MM.1S (cell line): Measurements from ENCODE around the gene GLS.
"Not testable (repeated sequence)": the region's sequence is repeated elsewhere in the genome, so short reads cannot be mapped to it uniquely, and the experiment has no call there.

Source experiments
- DNase-seq: peaks from one replicate; pipeline ENCODE4 v3.0.0-alpha.2; 2015
- H2AFZ ChIP-seq: fragments of 300-600 bp; sonication (generic); 2 replicates; pipeline ENCODE4 v1.6.0; 2016; ENCODE audit warnings: antibody characterized with exemption, low read length
- H3F3A ChIP-seq: fragments of 300-600 bp; sonication (generic); 2 replicates; pipeline ENCODE4 v1.6.1; 2016; ENCODE audit warnings: mild to moderate bottlenecking, antibody characterized with exemption, low read length, moderate library complexity, mixed read lengths; ENCODE audit not compliant: insufficient read depth
- H3K27ac ChIP-seq: fragments of 300-600 bp; sonication (generic); 2 replicates; pipeline ENCODE4 v1.5.1; 2016; ENCODE audit warnings: mild to moderate bottlenecking, low read length
- H3K27me3 ChIP-seq: fragments of 300-600 bp; sonication (generic); replicated peaks from 2 replicates; pipeline ENCODE4 v1.6.0; 2016; ENCODE audit warnings: low read length; ENCODE audit not compliant: insufficient read depth
- H3K36me3 ChIP-seq: fragments of 300-600 bp; sonication (generic); replicated peaks from 2 replicates; pipeline ENCODE4 v1.6.1; 2016; ENCODE audit warnings: mild to moderate bottlenecking, low read length, mixed read lengths; ENCODE audit not compliant: insufficient read depth
- H3K4me1 ChIP-seq: fragments of 300-600 bp; sonication (generic); 2 replicates; pipeline ENCODE4 v1.6.1; 2016; ENCODE audit warnings: low read length, mixed read lengths
- H3K4me2 ChIP-seq: fragments of 300-600 bp; sonication (generic); 2 replicates; pipeline ENCODE4 v1.6.0; 2016; ENCODE audit warnings: low read depth, low read length
- H3K4me3 ChIP-seq: fragments of 300-600 bp; sonication (generic); 2 replicates; pipeline ENCODE4 v1.5.1; 2016; ENCODE audit warnings: low read length, mixed read lengths
- H3K79me2 ChIP-seq: fragments of 300-600 bp; sonication (generic); 2 replicates; pipeline ENCODE4 v1.6.1; 2016; ENCODE audit warnings: mixed run types, low read length, mixed read lengths
- H3K9ac ChIP-seq: fragments of 300-600 bp; sonication (generic); 2 replicates; pipeline ENCODE4 v1.6.1; 2016; ENCODE audit warnings: low read length, mixed read lengths
- H3K9me2 ChIP-seq: fragments of 300-600 bp; sonication (generic); replicated peaks from 2 replicates; pipeline ENCODE4 v1.6.1; 2016; ENCODE audit warnings: mild to moderate bottlenecking, low read length, mixed read lengths; ENCODE audit not compliant: insufficient read depth
- H3K9me3 ChIP-seq: fragments of 300-600 bp; sonication (generic); replicated peaks from 2 replicates; pipeline ENCODE4 v1.6.1; 2016; ENCODE audit warnings: mild to moderate bottlenecking, low read length, mixed read lengths; ENCODE audit not compliant: insufficient read depth
- H4K20me1 ChIP-seq: fragments of 300-600 bp; sonication (generic); 2 replicates; pipeline ENCODE4 v1.6.1; 2016; ENCODE audit warnings: mild to moderate bottlenecking, low read length, moderate library complexity, mixed read lengths; ENCODE audit not compliant: insufficient read depth
- EZH2 ChIP-seq: fragments of 300-600 bp; sonication (generic); optimal IDR thresholded peaks from 2 replicates; pipeline ENCODE3; 2017; ENCODE audit warnings: low read depth, mild to moderate bottlenecking, antibody characterized with exemption, low read length, mixed read lengths
- EZH2phosphoT487 ChIP-seq: fragments of 300-600 bp; sonication (generic); IDR thresholded peaks from 2 replicates; pipeline ENCODE4 v1.6.1; 2018; ENCODE audit warnings: antibody characterized with exemption, low read length
- TF ChIP-seq, protein P1 (sequence below): fragments of 300-600 bp; sonication (generic); IDR thresholded peaks from 2 replicates; pipeline ENCODE4 v1.5.1; 2016; ENCODE audit warnings: antibody characterized with exemption, low read length, mixed read lengths

Gene GLS

DNA sequence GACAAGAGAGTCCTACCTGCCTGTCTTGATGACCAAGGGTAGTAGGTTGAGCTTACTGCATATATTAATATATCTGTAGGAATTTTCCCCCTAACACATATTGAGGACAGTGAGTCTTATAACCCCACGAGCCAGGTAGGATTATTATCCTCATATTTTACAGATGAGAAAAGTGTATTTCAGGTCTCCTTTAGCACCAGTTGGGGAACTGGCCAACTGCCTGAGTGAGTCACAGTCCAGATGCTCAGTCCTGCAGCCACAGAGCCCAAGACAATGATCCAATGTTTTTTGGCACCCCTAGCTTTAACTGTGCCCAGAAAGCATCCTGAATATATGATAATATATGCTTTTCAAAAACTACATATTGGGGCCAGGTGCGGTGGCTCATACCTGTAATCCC lies 30.8 kb upstream of the GLS start:
- H3K27me3 ChIP-seq = no peaks in the 10 kb centered on the region
- no peak overlapping the region for H3K27ac ChIP-seq
- no peaks in the 10 kb centered on the region for H3K9me3 ChIP-seq
- H4K20me1 ChIP-seq = no peaks in the 10 kb centered on the region
- TF ChIP-seq EZH2phosphoT487 = no peak
- TF ChIP-seq, protein P1, sequence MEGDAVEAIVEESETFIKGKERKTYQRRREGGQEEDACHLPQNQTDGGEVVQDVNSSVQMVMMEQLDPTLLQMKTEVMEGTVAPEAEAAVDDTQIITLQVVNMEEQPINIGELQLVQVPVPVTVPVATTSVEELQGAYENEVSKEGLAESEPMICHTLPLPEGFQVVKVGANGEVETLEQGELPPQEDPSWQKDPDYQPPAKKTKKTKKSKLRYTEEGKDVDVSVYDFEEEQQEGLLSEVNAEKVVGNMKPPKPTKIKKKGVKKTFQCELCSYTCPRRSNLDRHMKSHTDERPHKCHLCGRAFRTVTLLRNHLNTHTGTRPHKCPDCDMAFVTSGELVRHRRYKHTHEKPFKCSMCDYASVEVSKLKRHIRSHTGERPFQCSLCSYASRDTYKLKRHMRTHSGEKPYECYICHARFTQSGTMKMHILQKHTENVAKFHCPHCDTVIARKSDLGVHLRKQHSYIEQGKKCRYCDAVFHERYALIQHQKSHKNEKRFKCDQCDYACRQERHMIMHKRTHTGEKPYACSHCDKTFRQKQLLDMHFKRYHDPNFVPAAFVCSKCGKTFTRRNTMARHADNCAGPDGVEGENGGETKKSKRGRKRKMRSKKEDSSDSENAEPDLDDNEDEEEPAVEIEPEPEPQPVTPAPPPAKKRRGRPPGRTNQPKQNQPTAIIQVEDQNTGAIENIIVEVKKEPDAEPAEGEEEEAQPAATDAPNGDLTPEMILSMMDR = no peak
- no peak for TF ChIP-seq EZH2
- DNase-seq = no peak
- no peaks in the 10 kb centered on the region for H3K9me2 ChIP-seq
- no peak overlapping the region for H3K9ac ChIP-seq
- no peaks in the 10 kb centered on the region for H3F3A ChIP-seq
- H3K4me2 ChIP-seq = no peak overlapping the region
- H3K79me2 ChIP-seq = no peaks in the 10 kb centered on the region
- no peak overlapping the region for H2AFZ ChIP-seq
- no peak overlapping the region for H3K4me3 ChIP-seq
- no peaks in the 10 kb centered on the region for H3K36me3 ChIP-seq
- 0 out of 2 replicates have a peak, but pooled peaks cover 5% of the 10 kb centered on the region for H3K4me1 ChIP-seq

DNA sequence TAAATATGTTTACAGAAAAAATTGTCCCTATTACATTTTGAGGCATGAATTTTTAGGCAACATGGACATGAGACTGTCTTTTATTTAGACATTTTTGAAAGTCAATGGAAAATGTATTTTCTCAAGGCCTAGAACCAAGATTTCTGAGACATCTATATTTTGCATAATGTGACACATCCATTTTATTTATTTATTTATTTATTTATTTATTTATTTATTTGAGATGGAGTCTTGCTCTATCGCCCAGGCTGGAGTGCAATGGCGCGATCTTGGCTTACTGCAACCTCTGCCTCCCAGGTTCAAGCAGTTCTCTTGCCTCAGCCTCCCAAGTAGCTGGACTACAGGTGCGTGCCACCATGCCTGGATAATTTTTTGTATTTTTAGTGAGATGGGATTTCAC lies 27.6 kb upstream of the GLS start:
- H3K4me2 ChIP-seq, H3K4me3 ChIP-seq, H3K79me2 ChIP-seq, H3K9ac ChIP-seq, H2AFZ ChIP-seq, H3F3A ChIP-seq, H3K27ac ChIP-seq, H3K27me3 ChIP-seq, H3K36me3 ChIP-seq, DNase-seq, H3K9me2 ChIP-seq, H3K9me3 ChIP-seq, H3K4me1 ChIP-seq, H4K20me1 ChIP-seq: not testable (repeated sequence)

DNA sequence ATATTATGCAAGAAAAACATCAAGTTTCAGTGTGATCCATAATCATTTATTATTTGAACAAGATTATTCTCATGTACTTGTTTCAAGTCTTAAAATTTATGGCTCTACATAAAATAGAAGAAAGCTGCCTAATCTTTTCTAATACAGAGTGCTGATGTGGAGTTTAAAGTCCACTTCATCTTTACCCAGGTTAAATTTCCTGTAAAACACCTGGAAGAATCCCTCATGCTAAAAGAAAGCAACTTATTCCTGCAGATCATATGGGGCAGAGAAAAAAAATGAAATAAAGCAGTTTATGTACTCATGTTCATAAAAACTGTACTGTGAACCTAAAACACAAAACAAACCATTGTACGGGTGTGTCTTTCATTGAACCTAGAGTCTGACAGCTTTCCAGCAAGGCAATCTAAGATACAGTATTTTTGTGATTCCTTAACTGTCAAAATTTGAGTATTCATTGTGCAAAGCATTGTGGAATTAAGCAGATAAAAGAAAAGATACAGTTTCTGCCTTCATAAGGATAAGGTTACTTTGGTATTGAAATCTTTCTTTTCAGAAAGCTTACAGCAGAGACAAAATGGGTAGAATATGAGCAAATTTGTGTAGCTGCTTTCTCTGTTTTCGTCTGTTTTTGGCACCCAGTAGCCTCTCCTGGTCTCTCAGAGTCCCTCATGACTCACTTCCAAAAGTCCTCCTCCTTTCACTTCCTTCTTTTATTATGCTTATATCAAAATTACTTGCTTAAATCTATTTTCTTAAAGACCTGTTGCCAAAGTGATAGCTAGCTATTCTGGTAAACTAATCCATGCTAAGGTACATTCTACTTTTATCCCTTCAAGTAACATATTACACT lies 26.9 kb upstream of the GLS start:
- Histone ChIP-seq H3K4me2 (0 out of 2 replicates have a peak overlapping the region, but pooled peaks have one; percentile 5), H3K9me2 (no peaks in the 10 kb centered on the region), H3K9me3 (no peaks in the 10 kb centered on the region), H3K79me2 (no peaks in the 10 kb centered on the region), H3K4me1 (0 out of 2 replicates have a peak, but pooled peaks cover 5% of the 10 kb centered on the region), H3K36me3 (no peaks in the 10 kb centered on the region), H3F3A (no peaks in the 10 kb centered on the region), H3K9ac (no peak overlapping the region), H2AFZ (no peak overlapping the region), H3K27ac (no peak overlapping the region), H3K27me3 (no peaks in the 10 kb centered on the region), H3K4me3 (no peak overlapping the region), H4K20me1 (no peaks in the 10 kb centered on the region)
- DNase-seq = no peak
- TF ChIP-seq EZH2phosphoT487 (no peak), EZH2 (no peak)
- TF ChIP-seq, protein P1 = no peak

DNA sequence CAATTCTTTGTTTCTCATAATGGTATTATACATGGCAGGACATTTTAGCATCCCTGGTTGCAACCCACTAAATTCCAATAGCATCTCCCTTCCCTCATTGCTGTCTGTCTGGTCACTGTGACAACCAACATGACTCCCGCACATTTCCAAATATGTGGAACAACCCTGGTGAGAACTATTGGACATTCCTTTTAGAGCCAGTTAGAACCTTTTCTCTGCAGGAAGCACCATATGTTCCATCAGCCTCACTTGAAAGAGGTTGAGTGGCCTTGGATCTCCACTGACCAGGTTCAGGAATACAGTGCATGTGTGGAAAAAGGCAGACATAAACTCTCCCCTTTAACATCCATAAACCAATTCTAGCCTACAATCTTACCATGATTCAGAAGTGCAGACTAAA lies 25.9 kb upstream of the GLS start:
- TF ChIP-seq EZH2 = no peak
- no peak for TF ChIP-seq EZH2phosphoT487
- TF ChIP-seq, protein P1 = no peak
- Histone ChIP-seq H4K20me1 (no peaks in the 10 kb centered on the region), H2AFZ (no peak overlapping the region), H3K9me3 (no peaks in the 10 kb centered on the region), H3K4me3 (no peak overlapping the region), H3K27me3 (no peaks in the 10 kb centered on the region), H3K79me2 (no peaks in the 10 kb centered on the region), H3K36me3 (no peaks in the 10 kb centered on the region), H3F3A (no peaks in the 10 kb centered on the region), H3K9me2 (no peaks in the 10 kb centered on the region), H3K27ac (no peak overlapping the region), H3K9ac (no peak overlapping the region), H3K4me1 (0 out of 2 replicates have a peak, but pooled peaks cover 5% of the 10 kb centered on the region), H3K4me2 (no peak overlapping the region)
- no peak for DNase-seq
